ENCODE measurements around the gene RASIP1.
"Not testable (repeated sequence)": the region's sequence is repeated elsewhere in the genome, so short reads cannot be mapped to it uniquely, and the experiment has no call there.

The RASIP1 gene

DNA sequence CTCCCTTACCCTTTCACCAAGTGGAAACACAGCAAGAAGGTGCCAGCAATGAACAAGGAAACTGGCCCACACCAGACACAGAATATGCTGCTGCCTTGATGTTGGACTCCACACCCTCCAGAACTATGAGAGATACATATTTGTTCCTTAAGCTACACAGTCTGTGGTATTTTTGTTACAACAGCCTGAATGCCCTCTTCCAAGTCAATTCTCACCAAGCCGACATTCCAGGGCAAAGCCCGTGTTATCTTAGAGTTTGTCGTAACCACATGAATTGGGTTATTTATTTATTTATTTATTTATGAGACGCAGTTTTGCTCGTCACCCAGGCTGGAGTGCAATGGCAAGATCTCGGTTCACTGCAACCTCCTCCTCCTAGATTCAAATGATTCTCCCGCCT is 29.9 kb upstream of the RASIP1 start:
- Histone ChIP-seq H3K4me1 (ENCODE audit: insufficient read depth, poor library complexity, severe bottlenecking) (peaks cover 9% of the 10 kb centered on the region), H3K9me3 (ENCODE audit: severe bottlenecking) (no peaks in the 10 kb centered on the region), H3K36me3 (ENCODE audit: low read depth) (no peaks in the 10 kb centered on the region), H3K4me3 (ENCODE audit: severe bottlenecking) (no peak overlapping the region), H3K27me3 (ENCODE audit: insufficient read depth, poor library complexity, severe bottlenecking) (no peaks in the 10 kb centered on the region), H3K27ac (ENCODE audit: poor library complexity, severe bottlenecking) (no peak overlapping the region)
- ATAC-seq (ENCODE audit: low read depth) (peak; percentile 95), DNase-seq (ENCODE audit: low spot score) (no peak)
- TF ChIP-seq, protein P1, sequence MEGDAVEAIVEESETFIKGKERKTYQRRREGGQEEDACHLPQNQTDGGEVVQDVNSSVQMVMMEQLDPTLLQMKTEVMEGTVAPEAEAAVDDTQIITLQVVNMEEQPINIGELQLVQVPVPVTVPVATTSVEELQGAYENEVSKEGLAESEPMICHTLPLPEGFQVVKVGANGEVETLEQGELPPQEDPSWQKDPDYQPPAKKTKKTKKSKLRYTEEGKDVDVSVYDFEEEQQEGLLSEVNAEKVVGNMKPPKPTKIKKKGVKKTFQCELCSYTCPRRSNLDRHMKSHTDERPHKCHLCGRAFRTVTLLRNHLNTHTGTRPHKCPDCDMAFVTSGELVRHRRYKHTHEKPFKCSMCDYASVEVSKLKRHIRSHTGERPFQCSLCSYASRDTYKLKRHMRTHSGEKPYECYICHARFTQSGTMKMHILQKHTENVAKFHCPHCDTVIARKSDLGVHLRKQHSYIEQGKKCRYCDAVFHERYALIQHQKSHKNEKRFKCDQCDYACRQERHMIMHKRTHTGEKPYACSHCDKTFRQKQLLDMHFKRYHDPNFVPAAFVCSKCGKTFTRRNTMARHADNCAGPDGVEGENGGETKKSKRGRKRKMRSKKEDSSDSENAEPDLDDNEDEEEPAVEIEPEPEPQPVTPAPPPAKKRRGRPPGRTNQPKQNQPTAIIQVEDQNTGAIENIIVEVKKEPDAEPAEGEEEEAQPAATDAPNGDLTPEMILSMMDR (IDR thresholded peaks at IDR 0.05; ENCODE audit: poor library complexity, severe bottlenecking), result no peak

DNA sequence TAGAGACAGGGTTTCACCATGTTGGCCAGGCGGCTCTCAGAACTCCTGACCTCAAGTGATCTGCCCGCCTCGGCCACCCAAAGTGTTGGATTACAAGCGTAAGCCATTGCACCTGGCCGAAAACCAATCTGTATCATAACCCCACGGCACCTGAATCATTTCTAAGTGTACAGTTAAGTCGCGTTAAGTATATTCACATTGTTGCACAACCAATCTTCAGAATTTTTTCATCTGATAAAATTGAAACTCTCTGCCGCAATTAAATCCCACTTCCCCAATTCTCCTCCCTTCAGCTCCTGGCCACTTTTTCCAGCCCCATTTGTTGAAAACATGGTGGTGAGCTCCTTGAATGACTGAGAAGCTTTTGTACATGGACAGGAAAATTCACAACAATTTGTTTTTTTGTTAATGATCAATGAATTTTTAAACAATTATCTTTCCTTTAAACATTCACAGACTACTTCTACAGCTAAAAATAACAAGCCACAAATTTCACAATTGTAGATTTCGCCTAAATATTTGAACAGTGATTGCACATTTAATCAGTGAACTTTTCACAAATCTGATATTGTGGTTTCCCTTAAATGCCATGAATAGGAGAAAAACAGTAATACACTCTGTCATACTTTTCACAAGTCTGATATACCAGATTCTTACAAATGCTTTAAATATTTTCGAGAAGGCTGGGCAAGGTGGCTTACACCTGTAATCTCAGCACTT is 28.7 kb upstream of the RASIP1 start:
- Histone ChIP-seq H3K9me3 (ENCODE audit: severe bottlenecking) (no peaks in the 10 kb centered on the region), H3K4me1 (ENCODE audit: insufficient read depth, poor library complexity, severe bottlenecking) (peaks cover 9% of the 10 kb centered on the region), H3K27ac (ENCODE audit: poor library complexity, severe bottlenecking) (no peak overlapping the region), H3K36me3 (ENCODE audit: low read depth) (no peaks in the 10 kb centered on the region), H3K27me3 (ENCODE audit: insufficient read depth, poor library complexity, severe bottlenecking) (no peaks in the 10 kb centered on the region), H3K4me3 (ENCODE audit: severe bottlenecking) (no peak overlapping the region)
- no peak for ATAC-seq (ENCODE audit: low read depth)
- TF ChIP-seq, protein P1 (IDR thresholded peaks at IDR 0.05; ENCODE audit: poor library complexity, severe bottlenecking), result no peak
- DNase-seq (ENCODE audit: low spot score), result no peak

DNA sequence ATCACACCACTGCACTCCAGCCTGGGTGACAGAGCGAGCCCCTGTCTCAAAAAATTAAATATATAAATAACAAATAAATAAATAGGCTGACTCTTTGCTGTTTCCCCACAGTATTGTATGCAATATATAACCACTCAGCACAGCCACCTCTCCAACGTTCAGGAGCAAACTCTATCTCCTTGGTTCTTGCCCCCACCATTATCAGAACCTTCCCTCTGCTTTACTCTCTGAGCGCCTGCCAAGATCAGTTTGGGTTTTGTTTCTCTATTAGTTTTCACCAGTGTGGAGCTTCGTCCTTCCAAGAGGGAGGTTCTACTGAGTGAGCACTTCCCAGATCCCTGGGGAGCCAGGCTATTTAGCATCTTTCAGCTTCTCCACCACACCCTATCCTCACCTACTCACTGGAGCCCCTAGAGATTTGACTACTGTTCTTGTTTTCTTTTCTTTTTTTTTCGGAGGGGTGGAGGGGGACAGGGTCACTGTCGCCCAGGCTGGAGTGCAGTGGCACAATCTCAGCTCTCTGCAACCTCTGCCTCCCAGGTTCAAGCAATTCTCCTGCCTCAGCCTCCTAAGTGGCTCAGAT is 27.9 kb upstream of the RASIP1 start:
- not testable (repeated sequence) for H3K36me3 ChIP-seq (ENCODE audit: low read depth); H3K4me3 ChIP-seq (ENCODE audit: severe bottlenecking); H3K27ac ChIP-seq (ENCODE audit: poor library complexity, severe bottlenecking); H3K9me3 ChIP-seq (ENCODE audit: severe bottlenecking); ATAC-seq (ENCODE audit: low read depth); H3K27me3 ChIP-seq (ENCODE audit: insufficient read depth, poor library complexity, severe bottlenecking); H3K4me1 ChIP-seq (ENCODE audit: insufficient read depth, poor library complexity, severe bottlenecking); DNase-seq (ENCODE audit: low spot score)

DNA sequence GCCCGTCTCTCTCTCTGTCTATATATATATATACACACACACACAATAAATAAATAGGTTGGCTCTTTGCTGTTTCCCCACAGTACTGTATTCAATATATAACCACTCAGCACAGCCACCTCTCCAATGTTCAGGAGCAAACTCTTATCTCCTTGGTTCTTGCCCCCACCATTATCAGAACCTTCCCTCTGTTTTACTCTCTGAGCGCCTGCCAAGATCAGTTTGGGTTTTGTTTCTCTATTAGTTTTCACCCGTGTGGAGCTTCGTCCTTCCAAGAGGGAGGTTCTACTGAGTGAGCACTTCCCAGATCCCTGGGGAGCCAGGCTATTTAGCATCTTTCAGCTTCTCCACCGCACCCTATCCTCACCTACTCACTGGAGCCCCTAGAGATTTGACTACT is 25.4 kb upstream of the RASIP1 start:
- not testable (repeated sequence) for H3K4me3 ChIP-seq (ENCODE audit: severe bottlenecking); H3K4me1 ChIP-seq (ENCODE audit: insufficient read depth, poor library complexity, severe bottlenecking); H3K9me3 ChIP-seq (ENCODE audit: severe bottlenecking); H3K27me3 ChIP-seq (ENCODE audit: insufficient read depth, poor library complexity, severe bottlenecking); H3K36me3 ChIP-seq (ENCODE audit: low read depth); ATAC-seq (ENCODE audit: low read depth); H3K27ac ChIP-seq (ENCODE audit: poor library complexity, severe bottlenecking); DNase-seq (ENCODE audit: low spot score)

DNA sequence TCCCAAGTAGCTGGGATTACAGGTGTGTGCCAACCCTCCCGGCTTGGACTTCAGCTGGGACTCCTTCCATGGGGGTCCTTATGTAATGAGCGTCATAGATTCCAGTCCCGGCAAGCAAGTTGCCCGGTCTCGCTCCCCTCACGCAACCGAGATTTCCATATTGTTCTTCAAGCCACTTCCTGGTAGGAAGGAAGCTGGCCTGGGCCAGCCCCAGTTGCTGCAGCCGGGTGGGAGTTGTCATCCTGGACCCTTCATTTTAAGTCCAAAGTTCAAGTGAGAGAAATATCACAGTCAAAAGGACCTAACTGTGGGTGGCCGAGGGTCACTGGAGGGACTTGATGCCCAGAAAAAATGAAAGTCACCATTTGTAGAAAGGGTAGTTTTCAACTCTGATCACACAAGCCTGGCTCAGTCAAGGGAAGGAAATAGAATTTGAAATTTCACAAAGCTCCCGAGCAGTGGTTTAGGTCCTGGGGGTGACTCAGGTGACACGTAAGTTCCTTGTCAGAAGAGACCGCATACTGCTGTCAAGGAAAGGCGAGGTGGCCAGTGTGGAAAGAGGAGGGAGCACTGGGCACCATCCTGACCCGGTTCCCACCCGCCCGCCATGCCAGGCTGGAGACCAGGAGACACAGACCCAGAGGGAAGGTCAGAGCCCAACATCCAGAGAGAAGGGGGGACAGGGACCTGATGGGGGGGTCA is 20.2 kb upstream of the RASIP1 start:
- ATAC-seq (ENCODE audit: low read depth) (no peak), DNase-seq (ENCODE audit: low spot score) (no peak)
- no peak overlapping the region for H3K4me3 ChIP-seq (ENCODE audit: severe bottlenecking)
- H3K9me3 ChIP-seq (ENCODE audit: severe bottlenecking), result no peaks in the 10 kb centered on the region
- H3K27ac ChIP-seq (ENCODE audit: poor library complexity, severe bottlenecking), result no peak overlapping the region
- TF ChIP-seq, protein P1 (IDR thresholded peaks at IDR 0.05; ENCODE audit: poor library complexity, severe bottlenecking), result no peak
- H3K36me3 ChIP-seq (ENCODE audit: low read depth), result no peaks in the 10 kb centered on the region
- H3K27me3 ChIP-seq (ENCODE audit: insufficient read depth, poor library complexity, severe bottlenecking), result no peaks in the 10 kb centered on the region
- H3K4me1 ChIP-seq (ENCODE audit: insufficient read depth, poor library complexity, severe bottlenecking), result peaks cover under 1% of the 10 kb centered on the region
